Activated CD4-positive, CD25-positive, alpha-beta regulatory T cell treated with anti-CD3 and anti-CD28 coated beads, Interleukin-2, amount 50 U/mL, for 72 hours (primary cell): ENCODE data around the gene GYPA.
"Not testable (repeated sequence)": the region's sequence is repeated elsewhere in the genome, so short reads cannot be mapped to it uniquely, and the experiment has no call there.

Experiments
- DNase-seq: peaks from one replicate; pipeline ENCODE4 v3.0.0; 2021

Gene GYPA

GRCh38 chr4:144128709-144129320 is 11.7 kb downstream of the GYPA start:
- DNase-seq = not testable (repeated sequence)

- DNase-seq = not testable (repeated sequence)
These were observed 15.4 kb downstream of the GYPA start for GRCh38 chr4:144125109-144125508.

GRCh38 chr4:144123982-144124635 is 16.4 kb downstream of the GYPA start:
- not testable (repeated sequence) for DNase-seq

- not testable (repeated sequence) for DNase-seq
These were observed 17.2 kb downstream of the GYPA start for GRCh38 chr4:144123269-144123668.

GRCh38 chr4:144119752-144120151 is 20.8 kb downstream of the GYPA start:
- DNase-seq = not testable (repeated sequence)

- no peak for DNase-seq
These were observed 25.0 kb downstream of the GYPA start for GRCh38 chr4:144115519-144115918.

GRCh38 chr4:144113546-144113945 is 27.0 kb downstream of the GYPA start:
- no peak for DNase-seq

GRCh38 chr4:144104509-144105130 is 35.9 kb downstream of the GYPA start:
- DNase-seq = no peak

GRCh38 chr4:144097776-144098175 is 42.7 kb downstream of the GYPA start:
- not testable (repeated sequence) for DNase-seq

GRCh38 chr4:144093995-144094394 is 46.5 kb downstream of the GYPA start:
- DNase-seq = not testable (repeated sequence)

GRCh38 chr4:144091181-144091580 is 49.3 kb downstream of the GYPA start:
- not testable (repeated sequence) for DNase-seq

GRCh38 chr4:144090744-144091143 is 49.8 kb downstream of the GYPA start:
- DNase-seq = no peak

GRCh38 chr4:144082053-144082452 is 58.5 kb downstream of the GYPA start:
- DNase-seq = not testable (repeated sequence)

- DNase-seq = not testable (repeated sequence)
These were observed 60.4 kb downstream of the GYPA start for GRCh38 chr4:144080135-144080534.

GRCh38 chr4:144078746-144079145 is 61.8 kb downstream of the GYPA start:
- not testable (repeated sequence) for DNase-seq

GRCh38 chr4:144061556-144061955 is 79.0 kb downstream of the GYPA start:
- not testable (repeated sequence) for DNase-seq

- not testable (repeated sequence) for DNase-seq
These were observed 80.2 kb downstream of the GYPA start for GRCh38 chr4:144060234-144060859.
